Measurements from ENCODE around the gene IGSF21. TPM values are rescaled to one million over a fixed set of nuclear protein-coding genes. Genes with fewer than 3 reads are reported as not detected.

Gene IGSF21
- total and polyA plus RNA-seq, 2 of the 8 experiments (the other 6 are each of a cell fraction or from before 2014, with no cell fraction given): 22.5 to 28.5 TPM

GRCh38 chr1:18137759-18138345 is 30.3 kb downstream of the IGSF21 start:
- 84% methylated on average over 8 of the region's 8 CpGs; no CpG with 5 or more reads in 1 of the 2 experiments for WGBS, 2 experiments (ENCODE audit: extremely low coverage in 1 of 2, insufficient coverage in 1 of 2, insufficient read length in 1 of 2, insufficient replicate concordance in 2 of 2, low coverage in 1 of 2, low lambda C conversion rate in 2 of 2, missing lambda C conversion rate in 1 of 2)
- POLR2A ChIA-PET (ENCODE audit: partially characterized antibody): interaction anchor here (0.7 to 0.8 kb wide), 2 partner anchors 9 to 21 kb away, joined by 3 read pairs; no protein-coding TSS in a partner anchor
- CTCF ChIA-PET (ENCODE audit: partially characterized antibody): interaction anchor here (0.7 to 3.1 kb wide), 5 partner anchors 10 to 145 kb away, joined by 3 to 13 read pairs (median 9); no protein-coding TSS in a partner anchor
- TF ChIP-seq ASH2L (IDR thresholded peaks at IDR 0.05; ENCODE audit: low read length) (no peak), E2F6 (IDR thresholded peaks at IDR 0.05) (no peak), JUN (IDR thresholded peaks at IDR 0.05; ENCODE audit: low read depth, low read length) (no peak), CREB1 (IDR thresholded peaks at IDR 0.05) (no peak), BCL11A (IDR thresholded peaks at IDR 0.05; ENCODE audit: low read depth in 2 of 2, low read length in 2 of 2) (no peak), SIN3A (conservative IDR thresholded peaks at IDR 0.05 in 1 of 2, IDR thresholded peaks at IDR 0.05 in 1 of 2; ENCODE audit: low read depth in 1 of 2, low read length in 2 of 2) (no peak), KDM1A (IDR thresholded peaks at IDR 0.05; ENCODE audit: borderline replicate concordance, low read length) (no peak), TEAD4 (IDR thresholded peaks at IDR 0.05; ENCODE audit: low read depth, low read length) (no peak), TAF7 (optimal IDR thresholded peaks at IDR 0.05; ENCODE audit: borderline replicate concordance, low read depth, low read length) (no peak), SAP30 (IDR thresholded peaks at IDR 0.05; ENCODE audit: insufficient read depth, insufficient replicate concordance, low read length) (no peak), RFX5 (IDR thresholded peaks at IDR 0.05; ENCODE audit: borderline replicate concordance, low read depth, low read length) (no peak), RAD21 (IDR thresholded peaks at IDR 0.05 in 1 of 2, conservative IDR thresholded peaks at IDR 0.05 in 1 of 2; ENCODE audit: low read depth in 2 of 2, low read length in 2 of 2) (no peak)

More at GRCh38 chr1:18137759-18138345, 30.3 kb downstream of the IGSF21 start:
- Histone ChIP-seq H2BK15ac (ENCODE audit: low read length) (no peak overlapping the region), H3K9ac (replicated peaks in 1 of 4; ENCODE audit: extremely low read depth in 1 of 4, low read depth in 3 of 4, low read length in 3 of 4) (no peak overlapping the region), H2BK12ac (ENCODE audit: low read depth, low read length) (no peak overlapping the region), H3K9me3 (ENCODE audit: insufficient read depth in 2 of 2, low read depth in 1 of 2, low read length in 1 of 2) (no peaks in the 10 kb centered on the region), H2AK5ac (ENCODE audit: low read depth, low read length) (no peak overlapping the region), H4K91ac (replicated peaks; ENCODE audit: insufficient read length, low read length) (no peak overlapping the region), H3K27me3 (replicated peaks in 1 of 4; ENCODE audit: control insufficient read depth in 3 of 4, extremely low read depth in 1 of 4, insufficient read depth in 3 of 4, low read length in 3 of 4) (no peaks in the 10 kb centered on the region), H2BK20ac (ENCODE audit: low read length) (no peak overlapping the region), H3K23ac (ENCODE audit: insufficient read length) (no peak overlapping the region), H2BK120ac (replicated peaks; ENCODE audit: low read depth, low read length) (no peak overlapping the region), H3K4me3 (ENCODE audit: extremely low read depth in 1 of 4, insufficient read depth in 2 of 4, low read depth in 3 of 4, low read length in 4 of 4) (no peak overlapping the region), H3K18ac (ENCODE audit: extremely low read depth, low read length) (no peak overlapping the region), H2AFZ (ENCODE audit: low read length) (no peak overlapping the region), H4K8ac (ENCODE audit: extremely low read depth, insufficient read depth, low read length) (no peak overlapping the region), H3K4me2 (ENCODE audit: insufficient read depth in 1 of 2, low read depth in 2 of 2, low read length in 2 of 2) (no peak overlapping the region), H3K23me2 (ENCODE audit: low read depth, low read length) (no peaks in the 10 kb centered on the region), H3K14ac (ENCODE audit: insufficient read length) (no peak overlapping the region), H3K4me1 (replicated peaks in 1 of 4; ENCODE audit: control insufficient read depth in 3 of 4, insufficient read depth in 4 of 4, low read length in 3 of 4) (peaks cover 1 to 5% (median 3%) of the 10 kb centered on the region in 4 experiments; a peak in 5 of 7 replicates), H3K36me3 (ENCODE audit: control insufficient read depth in 2 of 4, insufficient read depth in 4 of 4, low read length in 3 of 4) (no peaks in the 10 kb centered on the region), H4K20me1 (replicated peaks in 1 of 2; ENCODE audit: control insufficient read depth in 1 of 2, insufficient read depth in 2 of 2, low read length in 2 of 2) (peaks cover 1 to 10% of the 10 kb centered on the region in 2 experiments), H3K27ac (ENCODE audit: low read depth, low read length) (no peak overlapping the region), H3K79me2 (ENCODE audit: control insufficient read depth in 1 of 2, insufficient read depth in 2 of 2, low read length in 2 of 2) (no peaks in the 10 kb centered on the region), H3K56ac (replicated peaks; ENCODE audit: insufficient read length, low read depth, low read length) (no peak overlapping the region), H3K4ac (replicated peaks; ENCODE audit: insufficient read length, low read depth, low read length) (no peak overlapping the region), H4K5ac (ENCODE audit: insufficient read length, low read depth, low read length) (no peak overlapping the region), H3K79me1 (ENCODE audit: low read depth, low read length) (no peaks in the 10 kb centered on the region; the same call in 1 of the 2 replicates), H2BK5ac (ENCODE audit: low read depth, low read length) (no peak overlapping the region)
- FAIRE-seq (no peak), DNase-seq (ENCODE audit: low read depth in 1 of 2, low spot score in 2 of 2) (no peak)
